Spleen (tissue), 7 donors: Measurements from ENCODE around the gene GJA4.

Experiments
- CTCF ChIP-seq, 11 experiments: fragments of 200-600 bp in 7 of 11; fragments of 450-650 bp in 4 of 11; sonication (generic) in 4 of 11; IDR thresholded peaks in 8 of 11; conservative IDR thresholded peaks in 3 of 11; 1 replicate in 7 of 11; 2 replicates in 4 of 11; pipeline versions ENCODE4 v1.4.0 to v1.8.0; 2016 to 2021; ENCODE audit warnings: antibody characterized with exemption in 11 of 11, inconsistent platforms in 4 of 11, mild to moderate bottlenecking in 1 of 11
- POLR2A ChIP-seq, 3 donors: fragments of 450-650 bp; IDR thresholded peaks; one replicate each; pipeline ENCODE4 v1.5.1; 2017; ENCODE audit warnings: antibody characterized with exemption in 3 of 3, mild to moderate bottlenecking in 1 of 3
- POLR2AphosphoS5 ChIP-seq, 3 donors: sonication (generic); formaldehyde crosslinking; IDR thresholded peaks; one replicate each; pipeline ENCODE4 v1.5.1; 2017; ENCODE audit warnings: antibody characterized with exemption in 3 of 3
- donor health status: DM: no; HTN: no; CAD: no; lungs with moderate emphysema.
- donor health status: DM: no; HTN: no; CAD: no.
- donor health status: DM: no; HTN: no; CAD: no.

GRCh38 chr1:34803770-34804169 is 11.0 kb downstream of the GJA4 start:
- TF ChIP-seq CTCF (IDR thresholded peaks at IDR 0.05 in 8 of 11, conservative IDR thresholded peaks at IDR 0.05 in 3 of 11) (no peak), POLR2A (IDR thresholded peaks at IDR 0.05) (no peak), POLR2AphosphoS5 (IDR thresholded peaks at IDR 0.05) (no peak)
